ENCODE results near the gene SPATA9.

GRCh38 chr5:95699337-95699736 lies 16.5 kb upstream of the SPATA9 start:
- TF ChIP-seq CTCF (conservative IDR thresholded peaks at IDR 0.05) (no peak), EZH2 (IDR thresholded peaks at IDR 0.05; ENCODE audit: low read depth) (no peak)

All from PC-9 (cell line).